ENCODE data around the gene CACNG3. TPM values are rescaled to one million over a fixed set of nuclear protein-coding genes. Genes with fewer than 3 reads are reported as not detected.

Gene CACNG3
- total RNA-seq, 1 donor from 2014 or later = not detected

- Mint-ChIP-seq H3K27me3 (ENCODE audit: low read depth) (peaks cover 9% of the 10 kb centered on the region), H3K27ac (ENCODE audit: unreplicated experiment) (no peak overlapping the region), H3K36me3 (ENCODE audit: low read depth) (no peaks in the 10 kb centered on the region), H3K9me3 (no peaks in the 10 kb centered on the region), H3K4me3 (no peak overlapping the region), H3K4me1 (no peaks in the 10 kb centered on the region)
- no peak for TF ChIP-seq CTCF (conservative IDR thresholded peaks at IDR 0.05)
- no peak for DNase-seq (ENCODE audit: low read depth, low spot score)
Observed at GRCh38 chr16:24353622-24354021, 97.5 kb downstream of the CACNG3 start.

- peaks cover 30% of the 10 kb centered on the region for H3K27me3 Mint-ChIP-seq (ENCODE audit: low read depth)
- H3K36me3 Mint-ChIP-seq (ENCODE audit: low read depth) = no peaks in the 10 kb centered on the region
- no peak overlapping the region for H3K27ac Mint-ChIP-seq (ENCODE audit: unreplicated experiment)
- DNase-seq (ENCODE audit: low read depth, low spot score) = no peak
- no peaks in the 10 kb centered on the region for H3K4me1 Mint-ChIP-seq
- H3K4me3 Mint-ChIP-seq = no peak overlapping the region
- TF ChIP-seq CTCF (conservative IDR thresholded peaks at IDR 0.05) = no peak
- no peaks in the 10 kb centered on the region for H3K9me3 Mint-ChIP-seq
Observed at GRCh38 chr16:24357511-24357910, 101.4 kb downstream of the CACNG3 start.

- Mint-ChIP-seq H3K4me1 (no peaks in the 10 kb centered on the region), H3K4me3 (no peak overlapping the region), H3K27ac (ENCODE audit: unreplicated experiment) (no peak overlapping the region), H3K36me3 (ENCODE audit: low read depth) (no peaks in the 10 kb centered on the region), H3K9me3 (no peaks in the 10 kb centered on the region), H3K27me3 (ENCODE audit: low read depth) (peaks cover 31% of the 10 kb centered on the region)
- no peak for TF ChIP-seq CTCF (conservative IDR thresholded peaks at IDR 0.05)
- no peak for DNase-seq (ENCODE audit: low read depth, low spot score)
Observed at GRCh38 chr16:24358117-24358516, 102.0 kb downstream of the CACNG3 start.

GRCh38 chr16:24359490-24359889, 103.4 kb downstream of the CACNG3 start:
- Mint-ChIP-seq H3K9me3 (no peaks in the 10 kb centered on the region), H3K4me3 (no peak overlapping the region), H3K4me1 (no peaks in the 10 kb centered on the region), H3K27me3 (ENCODE audit: low read depth) (peaks cover 39% of the 10 kb centered on the region), H3K36me3 (ENCODE audit: low read depth) (no peaks in the 10 kb centered on the region), H3K27ac (ENCODE audit: unreplicated experiment) (no peak overlapping the region)
- no peak for DNase-seq (ENCODE audit: low read depth, low spot score)
- no peak for TF ChIP-seq CTCF (conservative IDR thresholded peaks at IDR 0.05)

GRCh38 chr16:24360936-24361335, 104.8 kb downstream of the CACNG3 start:
- Mint-ChIP-seq H3K4me1 (no peaks in the 10 kb centered on the region), H3K9me3 (no peaks in the 10 kb centered on the region), H3K36me3 (ENCODE audit: low read depth) (no peaks in the 10 kb centered on the region), H3K27ac (ENCODE audit: unreplicated experiment) (no peak overlapping the region), H3K27me3 (ENCODE audit: low read depth) (peaks cover 42% of the 10 kb centered on the region), H3K4me3 (no peak overlapping the region)
- DNase-seq (ENCODE audit: low read depth, low spot score) = no peak
- no peak for TF ChIP-seq CTCF (conservative IDR thresholded peaks at IDR 0.05)

GRCh38 chr16:24364596-24364995, 108.5 kb downstream of the CACNG3 start:
- H3K27ac Mint-ChIP-seq (ENCODE audit: unreplicated experiment) = no peak overlapping the region
- no peak for TF ChIP-seq CTCF (conservative IDR thresholded peaks at IDR 0.05)
- H3K4me3 Mint-ChIP-seq = no peak overlapping the region
- H3K9me3 Mint-ChIP-seq = no peaks in the 10 kb centered on the region
- H3K27me3 Mint-ChIP-seq (ENCODE audit: low read depth) = peaks cover 44% of the 10 kb centered on the region
- no peaks in the 10 kb centered on the region for H3K36me3 Mint-ChIP-seq (ENCODE audit: low read depth)
- H3K4me1 Mint-ChIP-seq = no peaks in the 10 kb centered on the region
- no peak for DNase-seq (ENCODE audit: low read depth, low spot score)

Data from neural crest cell (in vitro differentiated cells).